ENCODE results near the gene ZSWIM9. TPM values are rescaled to one million over a fixed set of nuclear protein-coding genes. Genes with fewer than 3 reads are reported as not detected.

ZSWIM9 gene
- total RNA-seq, 4 donors from 2014 or later, result 3.3 to 24.7 (median 5.2) TPM

GRCh38 chr19:48123907-48124651, 46.4 kb upstream of the ZSWIM9 start:
- no peaks in the 10 kb centered on the region for H3K4me1 ChIP-seq
- 54 to 60% methylated on average over 7 to 12 of the region's 12 CpGs for WGBS, 2 donors (ENCODE audit: low coverage in 1 of 2)
- no peak for DNase-seq
- intact Hi-C loops (cut with DNase I; ENCODE audit: low total_unique reads), result no loop called here
- TF ChIP-seq POLR2AphosphoS5 (IDR thresholded peaks at IDR 0.05), result no peak
- no peak for TF ChIP-seq POLR2A (IDR thresholded peaks at IDR 0.05)
- TF ChIP-seq EP300 (IDR thresholded peaks at IDR 0.05; ENCODE audit: low read depth), result no peak
- TF ChIP-seq, protein P1, sequence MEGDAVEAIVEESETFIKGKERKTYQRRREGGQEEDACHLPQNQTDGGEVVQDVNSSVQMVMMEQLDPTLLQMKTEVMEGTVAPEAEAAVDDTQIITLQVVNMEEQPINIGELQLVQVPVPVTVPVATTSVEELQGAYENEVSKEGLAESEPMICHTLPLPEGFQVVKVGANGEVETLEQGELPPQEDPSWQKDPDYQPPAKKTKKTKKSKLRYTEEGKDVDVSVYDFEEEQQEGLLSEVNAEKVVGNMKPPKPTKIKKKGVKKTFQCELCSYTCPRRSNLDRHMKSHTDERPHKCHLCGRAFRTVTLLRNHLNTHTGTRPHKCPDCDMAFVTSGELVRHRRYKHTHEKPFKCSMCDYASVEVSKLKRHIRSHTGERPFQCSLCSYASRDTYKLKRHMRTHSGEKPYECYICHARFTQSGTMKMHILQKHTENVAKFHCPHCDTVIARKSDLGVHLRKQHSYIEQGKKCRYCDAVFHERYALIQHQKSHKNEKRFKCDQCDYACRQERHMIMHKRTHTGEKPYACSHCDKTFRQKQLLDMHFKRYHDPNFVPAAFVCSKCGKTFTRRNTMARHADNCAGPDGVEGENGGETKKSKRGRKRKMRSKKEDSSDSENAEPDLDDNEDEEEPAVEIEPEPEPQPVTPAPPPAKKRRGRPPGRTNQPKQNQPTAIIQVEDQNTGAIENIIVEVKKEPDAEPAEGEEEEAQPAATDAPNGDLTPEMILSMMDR (IDR thresholded peaks at IDR 0.05), result no peak
- H3K27ac ChIP-seq, result no peak overlapping the region
- H3K36me3 ChIP-seq, result no peaks in the 10 kb centered on the region
- no peaks in the 10 kb centered on the region for H3K27me3 ChIP-seq
- no peak overlapping the region for H3K4me3 ChIP-seq
- no peaks in the 10 kb centered on the region for H3K9me3 ChIP-seq
- in situ Hi-C loops (cut with MboI; ENCODE audit: low pct_ligation_motif_present in 1 of 4, low pct_unique_long_range_greater_than_20kb in 1 of 4, low sequenced_read_pairs in 3 of 4), result no loop called here

GRCh38 chr19:48127561-48127960, 42.9 kb upstream of the ZSWIM9 start:
- TF ChIP-seq EP300 (IDR thresholded peaks at IDR 0.05; ENCODE audit: low read depth), result no peak
- no peak for TF ChIP-seq POLR2AphosphoS5 (IDR thresholded peaks at IDR 0.05)
- TF ChIP-seq POLR2A (IDR thresholded peaks at IDR 0.05), result no peak
- TF ChIP-seq, protein P1 (IDR thresholded peaks at IDR 0.05), result no peak
- intact Hi-C loops (cut with DNase I; ENCODE audit: low total_unique reads), result no loop called here
- no peaks in the 10 kb centered on the region for H3K4me1 ChIP-seq
- H3K9me3 ChIP-seq, result no peaks in the 10 kb centered on the region
- in situ Hi-C loops (cut with MboI; ENCODE audit: low pct_ligation_motif_present in 1 of 4, low pct_unique_long_range_greater_than_20kb in 1 of 4, low sequenced_read_pairs in 3 of 4), result no loop called here
- no peaks in the 10 kb centered on the region for H3K36me3 ChIP-seq
- H3K27me3 ChIP-seq, result no peaks in the 10 kb centered on the region
- no peak for DNase-seq
- H3K4me3 ChIP-seq, result no peak overlapping the region
- H3K27ac ChIP-seq, result no peak overlapping the region
- 94 to 99% methylated on average over 2 to 6 of the region's 6 CpGs for WGBS, 2 donors (ENCODE audit: low coverage in 1 of 2)

- WGBS, 2 donors (ENCODE audit: low coverage in 1 of 2), result 84 to 95% methylated on average over 4 to 6 of the region's 6 CpGs
- DNase-seq, result no peak
- Histone ChIP-seq H3K27ac (no peak overlapping the region), H3K4me3 (no peak overlapping the region), H3K9me3 (no peaks in the 10 kb centered on the region), H3K36me3 (no peaks in the 10 kb centered on the region), H3K4me1 (no peaks in the 10 kb centered on the region), H3K27me3 (no peaks in the 10 kb centered on the region)
- TF ChIP-seq EP300 (IDR thresholded peaks at IDR 0.05; ENCODE audit: low read depth), result no peak
- no peak for TF ChIP-seq POLR2AphosphoS5 (IDR thresholded peaks at IDR 0.05)
- TF ChIP-seq, protein P1 (IDR thresholded peaks at IDR 0.05), result no peak
- no peak for TF ChIP-seq POLR2A (IDR thresholded peaks at IDR 0.05)
- in situ Hi-C loops (cut with MboI; ENCODE audit: low pct_ligation_motif_present in 1 of 4, low pct_unique_long_range_greater_than_20kb in 1 of 4, low sequenced_read_pairs in 3 of 4), result no loop called here
- intact Hi-C loops (cut with DNase I; ENCODE audit: low total_unique reads), result no loop called here
Measured at GRCh38 chr19:48133094-48133493, 37.4 kb upstream of the ZSWIM9 start.

GRCh38 chr19:48135411-48135810, 35.1 kb upstream of the ZSWIM9 start:
- in situ Hi-C loops (cut with MboI; ENCODE audit: low pct_ligation_motif_present in 1 of 4, low pct_unique_long_range_greater_than_20kb in 1 of 4, low sequenced_read_pairs in 3 of 4), result no loop called here
- no peak overlapping the region for H3K4me3 ChIP-seq
- no peak for DNase-seq
- no peak overlapping the region for H3K27ac ChIP-seq
- no peaks in the 10 kb centered on the region for H3K4me1 ChIP-seq
- WGBS, 2 donors (ENCODE audit: low coverage in 1 of 2), result 70 to 77% methylated on average over 2 to 8 of the region's 8 CpGs
- no peaks in the 10 kb centered on the region for H3K9me3 ChIP-seq
- intact Hi-C loops (cut with DNase I; ENCODE audit: low total_unique reads), result no loop called here
- H3K36me3 ChIP-seq, result no peaks in the 10 kb centered on the region
- TF ChIP-seq POLR2AphosphoS5 (IDR thresholded peaks at IDR 0.05) (no peak), POLR2A (IDR thresholded peaks at IDR 0.05) (no peak), EP300 (IDR thresholded peaks at IDR 0.05; ENCODE audit: low read depth) (no peak)
- TF ChIP-seq, protein P1 (IDR thresholded peaks at IDR 0.05), result no peak
- H3K27me3 ChIP-seq, result no peaks in the 10 kb centered on the region

All from transverse colon (tissue), 4 donors.